GM23248 (cell line): ENCODE results near the gene USP48. TPM values are rescaled to one million over a fixed set of nuclear protein-coding genes. Genes with fewer than 3 reads are reported as not detected.

Experiments used
- DNase-seq: peaks from one replicate; pipeline ENCODE4 v3.0.0-alpha.2; 2015
- H2AFZ ChIP-seq: fragments of 200-600 bp; sonication (generic); 2 replicates; pipeline ENCODE4 v1.6.1; 2016; ENCODE audit warnings: antibody characterized with exemption
- H3F3A ChIP-seq: fragments of 200-600 bp; sonication (generic); 2 replicates; pipeline ENCODE4 v1.6.1; 2016; ENCODE audit warnings: mild to moderate bottlenecking, antibody characterized with exemption, mixed run types; ENCODE audit not compliant: insufficient read depth
- H3K27ac ChIP-seq: fragments of 200-600 bp; sonication (generic); 2 replicates; pipeline ENCODE4 v1.5.1; 2016; ENCODE audit warnings: mild to moderate bottlenecking
- H3K27me3 ChIP-seq: fragments of 200-600 bp; sonication (generic); replicated peaks from 2 replicates; pipeline ENCODE4 v1.6.1; 2016; ENCODE audit warnings: mild to moderate bottlenecking; ENCODE audit not compliant: insufficient read depth
- H3K36me3 ChIP-seq: fragments of 200-600 bp; sonication (generic); 2 replicates; pipeline ENCODE4 v1.6.1; 2016; ENCODE audit warnings: low read depth, mild to moderate bottlenecking
- H3K4me1 ChIP-seq: fragments of 200-600 bp; sonication (generic); 2 replicates; pipeline ENCODE4 v1.6.1; 2016; ENCODE audit warnings: mild to moderate bottlenecking; ENCODE audit not compliant: insufficient read depth
- H3K4me2 ChIP-seq: fragments of 200-600 bp; sonication (generic); one replicate; pipeline ENCODE4 v1.6.1; 2016; ENCODE audit warnings: mild to moderate bottlenecking; ENCODE audit not compliant: unreplicated experiment
- H3K4me3 ChIP-seq: fragments of 200-600 bp; sonication (generic); 2 replicates; pipeline ENCODE4 v1.5.1; 2016; ENCODE audit warnings: mild to moderate bottlenecking
- H3K79me2 ChIP-seq: fragments of 200-600 bp; sonication (generic); 2 replicates; pipeline ENCODE4 v1.6.1; 2016; ENCODE audit warnings: mild to moderate bottlenecking; ENCODE audit not compliant: insufficient read depth
- H3K9ac ChIP-seq: fragments of 200-600 bp; sonication (generic); 2 replicates; pipeline ENCODE4 v1.6.1; 2016; ENCODE audit warnings: mild to moderate bottlenecking
- H3K9me2 ChIP-seq: fragments of 200-600 bp; sonication (generic); 2 replicates; pipeline ENCODE4 v1.6.1; 2016; ENCODE audit warnings: mixed run types, mild to moderate bottlenecking, moderate library complexity; ENCODE audit not compliant: insufficient read depth
- H3K9me3 ChIP-seq: fragments of 200-600 bp; sonication (generic); one replicate; pipeline ENCODE4 v1.6.1; 2017; ENCODE audit warnings: low read depth
- H4K20me1 ChIP-seq: fragments of 200-600 bp; sonication (generic); 2 replicates; pipeline ENCODE4 v1.6.0; 2016; ENCODE audit not compliant: insufficient read depth
- EZH2 ChIP-seq: fragments of 200-600 bp; sonication (generic); IDR thresholded peaks from 2 replicates; pipeline ENCODE4 v1.6.1; 2018; ENCODE audit warnings: antibody characterized with exemption, mild to moderate bottlenecking; ENCODE audit not compliant: insufficient read depth, poor library complexity, severe bottlenecking
- EZH2phosphoT487 ChIP-seq: fragments of 200-600 bp; sonication (generic); IDR thresholded peaks from 2 replicates; pipeline ENCODE4 v1.6.1; 2018; ENCODE audit warnings: antibody characterized with exemption, moderate library complexity, mild to moderate bottlenecking, low read depth; ENCODE audit not compliant: insufficient read depth
- WGBS, 2 experiments: methylation state at CpG; one replicate each; pipeline ENCODE4 v1.1.6; 2015 to 2017; ENCODE audit warnings: low lambda C conversion rate in 2 of 2, low coverage in 1 of 2; ENCODE audit errors: missing lambda C conversion rate in 2 of 2; 5-methylcytosine and 5-hydroxymethylcytosine counted together
- in situ Hi-C: fragments of 300-500 bp; cut with MboI; formaldehyde crosslinking; loops from 2 replicates; pipeline ENCODE4 v1.15.0; 2020
- polyA plus RNA-seq: library from polyadenylated mRNA; unstranded; fragments of >200 nt; fragmentation: Nextera tagmentation; extraction: Ambion mirVana; gene quantifications from 2 replicates; pipeline ENCODE4 v1.2.1, GENCODE V29; 2016
- total RNA-seq: library from RNA; depleted of rRNA; stranded (reverse); fragments of >200 nt; shearing (Covaris generic); gene quantifications from 2 replicates; pipeline ENCODE4 v1.2.3, GENCODE V29; 2014

The USP48 gene
- total and polyA plus RNA-seq, 2 experiments from 2014 or later: 34.3 to 60.4 TPM

DNA sequence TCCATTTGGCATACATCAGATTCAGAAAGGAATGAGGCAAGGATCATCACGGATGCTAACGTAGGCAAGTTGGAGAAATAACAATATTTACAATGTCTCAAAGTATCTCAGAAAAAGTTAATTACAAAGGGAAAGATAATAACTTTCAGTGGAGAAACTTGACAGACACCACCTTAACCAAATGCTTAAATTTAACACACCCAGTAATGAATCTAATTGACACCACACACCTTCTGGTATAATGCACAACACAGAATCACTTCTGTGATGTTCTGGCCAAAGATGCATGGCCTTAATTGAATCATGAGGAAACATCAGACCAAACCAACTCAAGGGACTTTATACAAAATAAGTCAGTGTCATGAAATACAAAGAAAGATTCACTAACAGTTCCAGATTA is 23.1 kb downstream of the USP48 start:
- no peak overlapping the region for H3K27ac ChIP-seq
- in situ Hi-C loops: no loop called here
- 0 out of 2 replicates have a peak, but pooled peaks cover 4% of the 10 kb centered on the region for H3F3A ChIP-seq
- TF ChIP-seq EZH2phosphoT487 (no peak), EZH2 (no peak)
- H3K4me3 ChIP-seq: no peak overlapping the region
- H3K36me3 ChIP-seq: peaks cover 9% of the 10 kb centered on the region; the same call in 1 of the 2 replicates
- H3K9me3 ChIP-seq: no peaks in the 10 kb centered on the region
- H3K27me3 ChIP-seq: no peaks in the 10 kb centered on the region
- H4K20me1 ChIP-seq: peaks cover 28% of the 10 kb centered on the region
- H3K9ac ChIP-seq: no peak overlapping the region
- no peaks in the 10 kb centered on the region for H3K9me2 ChIP-seq
- no peak for DNase-seq
- peaks cover 14% of the 10 kb centered on the region for H3K4me1 ChIP-seq
- WGBS, 2 experiments: 66 to 69% methylated on average over 2 of the region's 2 CpGs
- H2AFZ ChIP-seq: no peak overlapping the region
- peaks cover 94% of the 10 kb centered on the region for H3K79me2 ChIP-seq
- no peak overlapping the region for H3K4me2 ChIP-seq

DNA sequence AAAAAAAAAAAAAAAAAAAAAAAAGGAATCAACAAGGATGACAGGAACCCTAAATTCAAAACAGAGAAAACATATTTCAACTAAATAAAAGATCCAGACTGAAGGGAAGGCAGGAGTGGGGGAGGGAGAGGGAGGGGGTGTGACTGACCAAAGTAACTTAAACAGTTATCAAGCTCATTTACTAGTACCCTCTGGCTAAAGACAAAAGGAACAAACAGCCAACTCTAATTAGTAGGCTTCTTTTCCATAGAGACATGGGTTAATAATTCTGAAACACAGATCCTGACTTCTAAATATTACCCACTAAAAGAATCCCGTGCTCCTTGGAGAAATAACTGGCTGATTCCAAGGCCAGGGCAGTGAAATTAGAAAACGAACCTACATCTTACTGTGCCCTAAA is 23.8 kb downstream of the USP48 start:
- H3K4me3 ChIP-seq: no peak overlapping the region
- peaks cover 15% of the 10 kb centered on the region; the same call in 1 of the 2 replicates for H3K36me3 ChIP-seq
- no peak overlapping the region for H2AFZ ChIP-seq
- H3K27me3 ChIP-seq: no peaks in the 10 kb centered on the region
- H4K20me1 ChIP-seq: peaks cover 24% of the 10 kb centered on the region
- H3K27ac ChIP-seq: no peak overlapping the region
- no peak overlapping the region for H3K4me2 ChIP-seq
- TF ChIP-seq EZH2phosphoT487: no peak
- TF ChIP-seq EZH2: no peak
- no peaks in the 10 kb centered on the region for H3K9me3 ChIP-seq
- 46 to 57% methylated on average over 2 of the region's 2 CpGs for WGBS, 2 experiments
- no peak for DNase-seq
- H3K4me1 ChIP-seq: peaks cover 8% of the 10 kb centered on the region
- 0 out of 2 replicates have a peak, but pooled peaks cover 4% of the 10 kb centered on the region for H3F3A ChIP-seq
- no peak overlapping the region for H3K9ac ChIP-seq
- peaks cover 98% of the 10 kb centered on the region for H3K79me2 ChIP-seq
- H3K9me2 ChIP-seq: no peaks in the 10 kb centered on the region
- in situ Hi-C loops: no loop called here

DNA sequence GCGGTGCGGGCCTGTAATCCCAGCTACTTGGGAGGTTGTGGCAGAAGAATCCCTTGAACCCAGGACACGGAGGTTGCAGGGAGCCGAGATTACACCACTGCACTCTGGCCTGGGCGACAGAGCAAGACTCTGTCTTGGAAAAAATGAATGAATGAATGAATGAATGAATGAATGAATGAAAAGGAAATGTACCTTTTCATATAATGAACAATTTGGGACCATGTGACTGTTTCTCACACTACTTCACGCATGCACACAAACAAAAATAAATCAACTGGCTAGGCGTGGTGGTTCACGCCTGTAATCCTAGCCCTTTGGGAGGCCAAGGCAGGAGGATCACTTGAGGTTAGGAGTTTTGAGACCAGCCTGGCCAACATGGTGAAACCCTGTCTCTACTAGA is 24.3 kb downstream of the USP48 start:
- no peak overlapping the region for H2AFZ ChIP-seq
- H3K9me3 ChIP-seq: no peaks in the 10 kb centered on the region
- TF ChIP-seq EZH2phosphoT487: no peak
- no peak for TF ChIP-seq EZH2
- H3F3A ChIP-seq: 0 out of 2 replicates have a peak, but pooled peaks cover 4% of the 10 kb centered on the region
- no peaks in the 10 kb centered on the region for H3K9me2 ChIP-seq
- H3K79me2 ChIP-seq: peaks cover 97% of the 10 kb centered on the region
- WGBS, 2 experiments: 94 to 96% methylated on average over 8 of the region's 8 CpGs
- peaks cover 19% of the 10 kb centered on the region for H4K20me1 ChIP-seq
- peaks cover 20% of the 10 kb centered on the region; the same call in 1 of the 2 replicates for H3K36me3 ChIP-seq
- H3K9ac ChIP-seq: no peak overlapping the region
- H3K4me3 ChIP-seq: no peak overlapping the region
- no peaks in the 10 kb centered on the region for H3K27me3 ChIP-seq
- in situ Hi-C loops: no loop called here
- H3K27ac ChIP-seq: no peak overlapping the region
- no peak for DNase-seq
- no peak overlapping the region for H3K4me2 ChIP-seq
- 0 out of 2 replicates have a peak, but pooled peaks cover 3% of the 10 kb centered on the region for H3K4me1 ChIP-seq

DNA sequence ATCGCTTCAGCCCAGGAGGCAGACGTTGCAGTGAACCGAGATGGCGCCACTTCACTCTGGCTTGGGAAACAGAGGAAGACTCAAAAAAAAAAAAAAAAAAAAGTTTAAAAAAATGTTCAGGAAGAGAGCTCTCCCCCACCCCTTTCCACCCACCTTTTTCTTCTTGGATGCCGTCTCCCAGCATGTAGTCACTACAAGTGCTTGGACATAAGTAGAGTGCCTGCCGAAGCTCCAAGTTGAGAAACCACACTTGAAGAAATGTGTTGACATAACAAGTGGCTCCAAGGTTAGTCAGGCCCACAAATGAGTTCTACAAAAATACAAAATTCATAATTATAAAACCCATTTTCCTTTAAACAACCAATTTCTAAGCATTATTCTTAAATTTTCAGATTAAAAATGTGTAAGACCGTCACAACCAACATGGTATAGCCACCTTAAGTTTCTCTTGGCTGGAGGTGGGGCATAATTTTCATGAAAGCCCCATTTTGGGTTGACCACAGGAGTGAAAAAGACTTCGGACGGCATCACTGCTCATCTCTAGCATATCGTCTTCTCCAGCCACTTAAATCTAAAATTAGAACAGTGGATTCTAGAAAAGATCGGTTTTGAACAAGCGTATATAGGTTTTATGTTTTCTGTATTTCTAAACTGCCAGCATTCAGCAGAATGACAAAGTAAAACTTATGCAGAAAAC is 26.4 kb downstream of the USP48 start:
- no peak for DNase-seq
- Histone ChIP-seq H3K4me1 (0 out of 2 replicates have a peak, but pooled peaks cover 3% of the 10 kb centered on the region), H3K27me3 (no peaks in the 10 kb centered on the region), H3K4me2 (no peak overlapping the region), H3K9ac (no peak overlapping the region), H2AFZ (no peak overlapping the region), H3K36me3 (peaks cover 33% of the 10 kb centered on the region), H3K27ac (no peak overlapping the region), H3F3A (no peaks in the 10 kb centered on the region), H3K9me2 (no peaks in the 10 kb centered on the region), H3K4me3 (no peak overlapping the region), H4K20me1 (peaks cover 17% of the 10 kb centered on the region), H3K79me2 (peaks cover 93% of the 10 kb centered on the region), H3K9me3 (no peaks in the 10 kb centered on the region)
- WGBS, 2 experiments: 90 to 91% methylated on average over 12 of the region's 12 CpGs
- in situ Hi-C loops: no loop called here
- no peak for TF ChIP-seq EZH2
- TF ChIP-seq EZH2phosphoT487: no peak
